ENCODE results near the gene NOMO2.
"Not testable (repeated sequence)": the region's sequence is repeated elsewhere in the genome, so short reads cannot be mapped to it uniquely, and the experiment has no call there.

The NOMO2 gene

GRCh38 chr16:18531323-18531722, 30.6 kb downstream of the NOMO2 start:
- not testable (repeated sequence) for H3K4me1 ChIP-seq (ENCODE audit: control insufficient read depth in 1 of 2, insufficient read depth in 2 of 2, low read length in 2 of 2); H3K4me3 ChIP-seq (ENCODE audit: low read depth in 1 of 2, low read length in 2 of 2); H3K27me3 ChIP-seq (ENCODE audit: low read depth, low read length); H3K9me3 ChIP-seq (ENCODE audit: control insufficient read depth in 1 of 2, low read length in 2 of 2); H3K27ac ChIP-seq (ENCODE audit: low read length); H3K36me3 ChIP-seq (ENCODE audit: control insufficient read depth in 1 of 2, insufficient read depth in 2 of 2, low read length in 2 of 2)

GRCh38 chr16:18530329-18530728, 31.6 kb downstream of the NOMO2 start:
- not testable (repeated sequence) for H3K4me3 ChIP-seq (ENCODE audit: low read depth in 1 of 2, low read length in 2 of 2); H3K27me3 ChIP-seq (ENCODE audit: low read depth, low read length); H3K9me3 ChIP-seq (ENCODE audit: control insufficient read depth in 1 of 2, low read length in 2 of 2); H3K36me3 ChIP-seq (ENCODE audit: control insufficient read depth in 1 of 2, insufficient read depth in 2 of 2, low read length in 2 of 2); H3K4me1 ChIP-seq (ENCODE audit: control insufficient read depth in 1 of 2, insufficient read depth in 2 of 2, low read length in 2 of 2); H3K27ac ChIP-seq (ENCODE audit: low read length)

- not testable (repeated sequence) for H3K9me3 ChIP-seq (ENCODE audit: control insufficient read depth in 1 of 2, low read length in 2 of 2); H3K27ac ChIP-seq (ENCODE audit: low read length); H3K27me3 ChIP-seq (ENCODE audit: low read depth, low read length); H3K4me3 ChIP-seq (ENCODE audit: low read depth in 1 of 2, low read length in 2 of 2); H3K36me3 ChIP-seq (ENCODE audit: control insufficient read depth in 1 of 2, insufficient read depth in 2 of 2, low read length in 2 of 2); H3K4me1 ChIP-seq (ENCODE audit: control insufficient read depth in 1 of 2, insufficient read depth in 2 of 2, low read length in 2 of 2)
Measured at GRCh38 chr16:18526547-18526946, 35.4 kb downstream of the NOMO2 start.

GRCh38 chr16:18525882-18526482, 35.9 kb downstream of the NOMO2 start:
- not testable (repeated sequence) for H3K36me3 ChIP-seq (ENCODE audit: control insufficient read depth in 1 of 2, insufficient read depth in 2 of 2, low read length in 2 of 2); H3K4me1 ChIP-seq (ENCODE audit: control insufficient read depth in 1 of 2, insufficient read depth in 2 of 2, low read length in 2 of 2); H3K27me3 ChIP-seq (ENCODE audit: low read depth, low read length); H3K27ac ChIP-seq (ENCODE audit: low read length); H3K9me3 ChIP-seq (ENCODE audit: control insufficient read depth in 1 of 2, low read length in 2 of 2); H3K4me3 ChIP-seq (ENCODE audit: low read depth in 1 of 2, low read length in 2 of 2)

- H3K9me3 ChIP-seq (ENCODE audit: control insufficient read depth in 1 of 2, low read length in 2 of 2): not testable (repeated sequence)
Measured at GRCh38 chr16:18522637-18523036, 39.3 kb downstream of the NOMO2 start.

GRCh38 chr16:18521445-18522181, 40.3 kb downstream of the NOMO2 start:
- not testable (repeated sequence) for H3K36me3 ChIP-seq (ENCODE audit: control insufficient read depth in 1 of 2, insufficient read depth in 2 of 2, low read length in 2 of 2); H3K9me3 ChIP-seq (ENCODE audit: control insufficient read depth in 1 of 2, low read length in 2 of 2); H3K4me1 ChIP-seq (ENCODE audit: control insufficient read depth in 1 of 2, insufficient read depth in 2 of 2, low read length in 2 of 2); H3K4me3 ChIP-seq (ENCODE audit: low read depth in 1 of 2, low read length in 2 of 2); H3K27me3 ChIP-seq (ENCODE audit: low read depth, low read length); H3K27ac ChIP-seq (ENCODE audit: low read length)

More at GRCh38 chr16:18522637-18523036, 39.3 kb downstream of the NOMO2 start:
- not testable (repeated sequence) for H3K27me3 ChIP-seq (ENCODE audit: low read depth, low read length); H3K27ac ChIP-seq (ENCODE audit: low read length); H3K4me3 ChIP-seq (ENCODE audit: low read depth in 1 of 2, low read length in 2 of 2); H3K4me1 ChIP-seq (ENCODE audit: control insufficient read depth in 1 of 2, insufficient read depth in 2 of 2, low read length in 2 of 2); H3K36me3 ChIP-seq (ENCODE audit: control insufficient read depth in 1 of 2, insufficient read depth in 2 of 2, low read length in 2 of 2)

- not testable (repeated sequence) for H3K9me3 ChIP-seq (ENCODE audit: control insufficient read depth in 1 of 2, low read length in 2 of 2); H3K4me3 ChIP-seq (ENCODE audit: low read depth in 1 of 2, low read length in 2 of 2)
Measured at GRCh38 chr16:18518536-18519283, 43.2 kb downstream of the NOMO2 start.

GRCh38 chr16:18498430-18498829, 63.5 kb downstream of the NOMO2 start:
- not testable (repeated sequence) for H3K4me1 ChIP-seq (ENCODE audit: control insufficient read depth in 1 of 2, insufficient read depth in 2 of 2, low read length in 2 of 2); H3K4me3 ChIP-seq (ENCODE audit: low read depth in 1 of 2, low read length in 2 of 2); H3K9me3 ChIP-seq (ENCODE audit: control insufficient read depth in 1 of 2, low read length in 2 of 2); H3K36me3 ChIP-seq (ENCODE audit: control insufficient read depth in 1 of 2, insufficient read depth in 2 of 2, low read length in 2 of 2); H3K27ac ChIP-seq (ENCODE audit: low read length); H3K27me3 ChIP-seq (ENCODE audit: low read depth, low read length)

More at GRCh38 chr16:18518536-18519283, 43.2 kb downstream of the NOMO2 start:
- not testable (repeated sequence) for H3K27me3 ChIP-seq (ENCODE audit: low read depth, low read length); H3K36me3 ChIP-seq (ENCODE audit: control insufficient read depth in 1 of 2, insufficient read depth in 2 of 2, low read length in 2 of 2); H3K4me1 ChIP-seq (ENCODE audit: control insufficient read depth in 1 of 2, insufficient read depth in 2 of 2, low read length in 2 of 2); H3K27ac ChIP-seq (ENCODE audit: low read length)

GRCh38 chr16:18497032-18497431, 64.9 kb downstream of the NOMO2 start:
- H3K27ac ChIP-seq (ENCODE audit: low read length); H3K4me1 ChIP-seq (ENCODE audit: control insufficient read depth in 1 of 2, insufficient read depth in 2 of 2, low read length in 2 of 2); H3K27me3 ChIP-seq (ENCODE audit: low read depth, low read length); H3K9me3 ChIP-seq (ENCODE audit: control insufficient read depth in 1 of 2, low read length in 2 of 2); H3K4me3 ChIP-seq (ENCODE audit: low read depth in 1 of 2, low read length in 2 of 2); H3K36me3 ChIP-seq (ENCODE audit: control insufficient read depth in 1 of 2, insufficient read depth in 2 of 2, low read length in 2 of 2): not testable (repeated sequence)

- not testable (repeated sequence) for H3K36me3 ChIP-seq (ENCODE audit: control insufficient read depth in 1 of 2, insufficient read depth in 2 of 2, low read length in 2 of 2); H3K4me3 ChIP-seq (ENCODE audit: low read depth in 1 of 2, low read length in 2 of 2); H3K4me1 ChIP-seq (ENCODE audit: control insufficient read depth in 1 of 2, insufficient read depth in 2 of 2, low read length in 2 of 2); H3K27ac ChIP-seq (ENCODE audit: low read length); H3K9me3 ChIP-seq (ENCODE audit: control insufficient read depth in 1 of 2, low read length in 2 of 2); H3K27me3 ChIP-seq (ENCODE audit: low read depth, low read length)
Measured at GRCh38 chr16:18492118-18492897, 69.6 kb downstream of the NOMO2 start.

GRCh38 chr16:18436025-18436424, 125.9 kb downstream of the NOMO2 start:
- H3K36me3 ChIP-seq (ENCODE audit: control insufficient read depth in 1 of 2, insufficient read depth in 2 of 2, low read length in 2 of 2); H3K27me3 ChIP-seq (ENCODE audit: low read depth, low read length); H3K9me3 ChIP-seq (ENCODE audit: control insufficient read depth in 1 of 2, low read length in 2 of 2); H3K4me1 ChIP-seq (ENCODE audit: control insufficient read depth in 1 of 2, insufficient read depth in 2 of 2, low read length in 2 of 2); H3K4me3 ChIP-seq (ENCODE audit: low read depth in 1 of 2, low read length in 2 of 2); H3K27ac ChIP-seq (ENCODE audit: low read length): not testable (repeated sequence)
